SU-DHL-6 (cell line): ENCODE data around the gene RFTN2.

ENCODE experiments used
- H2AFZ ChIP-seq: fragments of 200-600 bp; sonication (generic); 2 replicates; pipeline ENCODE4 v1.6.1; 2014; ENCODE audit warnings: low read depth, mild to moderate bottlenecking, moderate library complexity, mixed read lengths, antibody characterized with exemption, low read length; ENCODE audit not compliant: severe bottlenecking
- H3F3A ChIP-seq: fragments of 200-600 bp; shearing (Covaris generic); 2 replicates; pipeline ENCODE4 v1.6.0; 2016; ENCODE audit warnings: antibody characterized with exemption, mild to moderate bottlenecking; ENCODE audit not compliant: insufficient read depth
- H3K27ac ChIP-seq: fragments of 200-600 bp; sonication (generic); 2 replicates; pipeline ENCODE4 v1.5.1; 2016; ENCODE audit warnings: low read depth, mild to moderate bottlenecking, low read length, moderate library complexity, mixed read lengths
- H3K27me3 ChIP-seq: fragments of 200-600 bp; sonication (generic), shearing (Covaris generic); 2 replicates; pipeline ENCODE4 v1.6.0; 2014; ENCODE audit warnings: mild to moderate bottlenecking, low read length
- H3K36me3 ChIP-seq: fragments of 200-600 bp; sonication (generic); 2 replicates; pipeline ENCODE4 v1.6.1; 2014; ENCODE audit warnings: mild to moderate bottlenecking, low read length, mixed read lengths
- H3K4me2 ChIP-seq: fragments of 300-600, 200-600 bp; shearing (Covaris generic), sonication (generic); 2 replicates; pipeline ENCODE4 v1.6.0; 2014; ENCODE audit warnings: low read length, low read depth, mild to moderate bottlenecking; ENCODE audit not compliant: poor library complexity, severe bottlenecking
- H3K4me3 ChIP-seq: fragments of 200-600 bp; sonication (generic); 2 replicates; pipeline ENCODE4 v1.5.1; 2014; ENCODE audit warnings: antibody characterized with exemption, low read length, mild to moderate bottlenecking, mixed read lengths; ENCODE audit not compliant: insufficient read depth, poor library complexity, severe bottlenecking
- H3K79me2 ChIP-seq: fragments of 200-600 bp; sonication (generic); 2 replicates; pipeline ENCODE4 v1.6.1; 2014; ENCODE audit warnings: mild to moderate bottlenecking, low read length, moderate library complexity; ENCODE audit not compliant: insufficient read depth
- H3K9ac ChIP-seq: fragments of 200-600 bp; sonication (generic); 2 replicates; pipeline ENCODE4 v1.7.0; 2014; ENCODE audit warnings: mild to moderate bottlenecking, low read length
- H3K9me2 ChIP-seq: fragments of 200-600 bp; sonication (generic); replicated peaks from 2 replicates; pipeline ENCODE4 v1.6.1; 2014; ENCODE audit warnings: low read length; ENCODE audit not compliant: insufficient read depth
- H3K9me3 ChIP-seq: fragments of 200-600 bp; sonication (generic); 2 replicates; pipeline ENCODE4 v1.6.1; 2014; ENCODE audit warnings: low read length, mixed read lengths; ENCODE audit not compliant: insufficient read depth
- H4K20me1 ChIP-seq: fragments of 200-600 bp; sonication (generic); 2 replicates; pipeline ENCODE4 v1.6.1; 2014; ENCODE audit warnings: low read depth, mild to moderate bottlenecking, antibody characterized with exemption, low read length, moderate library complexity, mixed read lengths
- EZH2phosphoT487 ChIP-seq: fragments of 200-600 bp; sonication (generic), shearing (Covaris generic); conservative IDR thresholded peaks from 2 replicates; pipeline ENCODE4 v1.6.1; 2018; ENCODE audit warnings: mild to moderate bottlenecking, antibody characterized with exemption, low read length, moderate library complexity, mixed read lengths
- TF ChIP-seq, protein P1 (sequence below): fragments of 200-600 bp; sonication (generic); IDR thresholded peaks from one replicate; pipeline ENCODE4 v1.5.1; 2017; ENCODE audit warnings: antibody characterized with exemption, mild to moderate bottlenecking, low read length, moderate library complexity; ENCODE audit not compliant: insufficient read depth, poor library complexity, severe bottlenecking

Gene RFTN2

DNA sequence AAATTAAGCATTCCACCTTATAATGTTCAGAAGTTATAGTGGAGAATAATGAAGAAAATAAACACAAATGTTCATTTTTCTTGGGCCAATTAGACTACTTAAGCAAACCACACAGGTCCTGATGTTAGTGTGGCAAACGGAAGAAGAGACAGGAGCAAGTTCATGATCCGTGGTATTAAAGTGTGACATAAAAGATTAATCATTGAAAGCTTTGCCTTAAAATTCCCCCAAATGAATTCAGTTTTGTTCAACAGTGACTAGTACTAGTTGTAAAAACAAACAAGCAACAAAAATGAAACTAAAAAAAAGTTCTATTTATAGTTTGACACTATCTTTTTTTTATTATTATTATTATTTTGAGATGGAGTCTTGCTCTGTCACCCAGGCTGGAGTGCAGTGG is 73.7 kb downstream of the RFTN2 start:
- Histone ChIP-seq H3K79me2 (no peaks in the 10 kb centered on the region), H3K36me3 (no peaks in the 10 kb centered on the region), H3K27me3 (no peaks in the 10 kb centered on the region), H3K9me3 (no peaks in the 10 kb centered on the region), H2AFZ (no peak overlapping the region), H3K27ac (no peak overlapping the region), H3F3A (no peaks in the 10 kb centered on the region), H3K9me2 (no peaks in the 10 kb centered on the region), H3K9ac (no peak overlapping the region), H3K4me3 (no peak overlapping the region), H3K4me2 (no peak overlapping the region), H4K20me1 (no peaks in the 10 kb centered on the region)
- TF ChIP-seq, protein P1, sequence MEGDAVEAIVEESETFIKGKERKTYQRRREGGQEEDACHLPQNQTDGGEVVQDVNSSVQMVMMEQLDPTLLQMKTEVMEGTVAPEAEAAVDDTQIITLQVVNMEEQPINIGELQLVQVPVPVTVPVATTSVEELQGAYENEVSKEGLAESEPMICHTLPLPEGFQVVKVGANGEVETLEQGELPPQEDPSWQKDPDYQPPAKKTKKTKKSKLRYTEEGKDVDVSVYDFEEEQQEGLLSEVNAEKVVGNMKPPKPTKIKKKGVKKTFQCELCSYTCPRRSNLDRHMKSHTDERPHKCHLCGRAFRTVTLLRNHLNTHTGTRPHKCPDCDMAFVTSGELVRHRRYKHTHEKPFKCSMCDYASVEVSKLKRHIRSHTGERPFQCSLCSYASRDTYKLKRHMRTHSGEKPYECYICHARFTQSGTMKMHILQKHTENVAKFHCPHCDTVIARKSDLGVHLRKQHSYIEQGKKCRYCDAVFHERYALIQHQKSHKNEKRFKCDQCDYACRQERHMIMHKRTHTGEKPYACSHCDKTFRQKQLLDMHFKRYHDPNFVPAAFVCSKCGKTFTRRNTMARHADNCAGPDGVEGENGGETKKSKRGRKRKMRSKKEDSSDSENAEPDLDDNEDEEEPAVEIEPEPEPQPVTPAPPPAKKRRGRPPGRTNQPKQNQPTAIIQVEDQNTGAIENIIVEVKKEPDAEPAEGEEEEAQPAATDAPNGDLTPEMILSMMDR: no peak
- TF ChIP-seq EZH2phosphoT487: no peak

DNA sequence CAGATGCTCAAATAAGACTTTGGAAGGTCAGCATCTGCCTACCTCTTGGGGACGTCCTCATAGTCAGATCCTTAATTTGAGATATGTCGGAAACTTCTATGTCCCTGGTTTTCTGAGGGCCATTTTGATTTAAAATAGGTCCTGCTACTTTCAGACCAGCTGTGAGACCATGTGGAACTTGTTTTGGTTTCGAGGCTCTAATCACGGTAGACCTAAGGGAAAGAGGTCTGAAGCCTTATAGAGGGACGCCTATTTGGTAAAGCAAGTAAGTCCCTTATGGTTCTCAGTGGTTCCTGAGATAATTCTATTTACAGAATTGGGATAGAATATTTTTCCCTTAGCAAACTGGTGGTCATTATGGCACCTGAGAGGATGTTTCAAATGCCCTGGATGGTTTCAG is 75.1 kb downstream of the RFTN2 start:
- Histone ChIP-seq H3K36me3 (no peaks in the 10 kb centered on the region), H2AFZ (no peak overlapping the region), H3K27ac (no peak overlapping the region), H3F3A (no peaks in the 10 kb centered on the region), H3K27me3 (no peaks in the 10 kb centered on the region), H4K20me1 (no peaks in the 10 kb centered on the region), H3K4me2 (no peak overlapping the region), H3K9me3 (no peaks in the 10 kb centered on the region), H3K4me3 (no peak overlapping the region), H3K9ac (no peak overlapping the region), H3K9me2 (no peaks in the 10 kb centered on the region), H3K79me2 (no peaks in the 10 kb centered on the region)
- TF ChIP-seq, protein P1: no peak
- TF ChIP-seq EZH2phosphoT487: no peak

DNA sequence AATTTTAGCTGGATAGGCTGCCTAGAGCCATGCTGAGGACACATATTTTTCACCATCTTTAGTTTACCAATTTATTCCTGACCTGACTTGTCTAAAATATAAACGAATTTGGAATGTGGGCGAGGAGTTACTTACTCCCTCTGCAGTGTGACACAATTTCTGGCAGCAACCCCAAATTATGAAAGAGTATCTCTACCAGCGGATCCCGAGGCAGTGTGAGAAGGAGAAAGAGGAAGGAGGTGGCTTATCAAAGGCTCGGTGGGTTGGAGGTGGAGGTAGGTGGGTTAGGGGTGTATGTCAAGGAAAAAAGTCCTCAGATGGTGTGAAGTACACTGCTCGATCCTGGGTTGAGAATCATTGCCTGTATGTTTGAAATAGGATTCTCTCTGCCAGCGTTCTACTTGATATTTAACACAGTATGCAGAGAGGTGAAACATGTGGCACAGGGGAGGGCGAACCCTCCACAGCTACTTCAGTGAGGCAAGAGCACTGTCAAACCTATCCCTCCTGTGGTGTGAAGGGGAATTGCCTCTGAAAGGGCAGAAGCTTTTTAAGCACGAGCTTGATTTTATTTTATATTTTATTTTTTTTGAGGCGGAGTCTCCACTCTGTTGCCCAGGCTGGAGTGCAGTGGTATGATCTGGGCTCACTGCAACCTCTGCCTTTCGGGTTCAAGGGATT is 76.0 kb downstream of the RFTN2 start:
- no peak overlapping the region for H3K27ac ChIP-seq
- no peaks in the 10 kb centered on the region for H3K9me3 ChIP-seq
- H3K4me2 ChIP-seq: peak overlapping the region; percentile 25
- H4K20me1 ChIP-seq: no peaks in the 10 kb centered on the region
- no peaks in the 10 kb centered on the region for H3K36me3 ChIP-seq
- no peaks in the 10 kb centered on the region for H3K79me2 ChIP-seq
- H3K9me2 ChIP-seq: no peaks in the 10 kb centered on the region
- no peak overlapping the region for H2AFZ ChIP-seq
- no peaks in the 10 kb centered on the region for H3K27me3 ChIP-seq
- H3K9ac ChIP-seq: no peak overlapping the region
- H3F3A ChIP-seq: no peaks in the 10 kb centered on the region
- H3K4me3 ChIP-seq: no peak overlapping the region
- TF ChIP-seq, protein P1: no peak
- no peak for TF ChIP-seq EZH2phosphoT487
